ENCODE data around the gene NEU1. TPM values are rescaled to one million over a fixed set of nuclear protein-coding genes. Genes with fewer than 3 reads are reported as not detected.
"Not testable (repeated sequence)": the region's sequence is repeated elsewhere in the genome, so short reads cannot be mapped to it uniquely, and the experiment has no call there.

Gene NEU1
- total RNA-seq, 2 experiments from 2014 or later: 13.0 to 13.4 TPM

DNA sequence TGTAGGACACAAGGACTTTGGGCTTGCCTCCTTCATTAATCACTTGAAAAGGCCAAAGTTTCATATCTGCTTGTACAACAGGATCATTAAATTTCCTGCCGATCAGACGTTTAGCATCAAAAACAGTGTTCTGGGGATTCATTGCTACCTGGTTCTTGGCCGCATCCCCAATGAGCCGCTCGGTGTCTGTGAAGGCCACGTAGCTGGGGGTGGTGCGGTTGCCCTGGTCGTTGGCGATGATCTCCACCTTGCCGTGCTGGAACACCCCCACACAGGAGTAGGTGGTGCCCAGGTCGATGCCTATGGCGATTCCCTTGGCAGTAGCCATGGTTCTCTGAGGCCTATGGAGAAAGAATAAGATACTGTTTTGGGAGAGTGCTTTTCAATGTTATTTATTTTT lies 51.0 kb downstream of the NEU1 start:
- ChIA-PET CTCF (interaction anchor here (0.6 kb wide), 1 partner anchor 16 kb away, joined by 3 read pairs; the partner anchor contains the start of gene VARS1), POLR2A (interaction anchor here (0.6 to 3.9 kb wide), 6 partner anchors 15 to 243 kb away, joined by 3 to 26 read pairs (median 9); partner anchors contain the start of genes CLIC1, HSPA1B and VARS1)
- Mint-ChIP-seq H3K36me3 (peaks cover 3% of the 10 kb centered on the region), H3K4me1 (ENCODE audit: low read depth) (peaks cover 39% of the 10 kb centered on the region), H3K27me3 (no peaks in the 10 kb centered on the region), H3K9me3 (no peaks in the 10 kb centered on the region), H3K4me3 (peak overlapping the region; percentile 63), H3K27ac (peak overlapping the region; percentile 95)
- DNase-seq: no peak
- intact Hi-C loops (cut with micrococcal nuclease): loop anchor here (2.0 kb wide), 3 partner anchors 15 to 73 kb away; partner anchors contain the start of gene HSPA1B

DNA sequence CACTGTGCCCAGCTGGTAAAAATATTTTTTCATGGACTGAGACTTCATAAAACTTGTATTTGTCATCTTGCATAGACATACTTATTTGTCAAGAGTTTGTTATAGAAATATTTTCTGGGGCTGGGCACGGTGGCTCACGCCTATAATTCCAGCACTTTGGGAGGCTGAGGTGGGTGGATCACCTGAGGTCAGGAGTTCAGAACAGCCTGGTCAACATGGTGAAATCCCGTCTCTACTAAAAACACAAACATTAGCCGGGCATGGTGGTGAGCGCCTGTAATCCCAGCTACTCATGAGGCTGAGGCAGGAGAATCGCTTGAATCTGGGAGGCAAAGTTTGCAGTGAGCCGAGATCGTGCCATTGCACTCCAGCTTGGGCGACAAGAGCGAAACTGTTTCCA lies 54.0 kb downstream of the NEU1 start:
- H3K36me3 Mint-ChIP-seq; H3K9me3 Mint-ChIP-seq; H3K27ac Mint-ChIP-seq; intact Hi-C loops (cut with micrococcal nuclease); H3K4me3 Mint-ChIP-seq; H3K27me3 Mint-ChIP-seq; POLR2A ChIA-PET; DNase-seq: not testable (repeated sequence)
- peaks cover 41% of the 10 kb centered on the region for H3K4me1 Mint-ChIP-seq (ENCODE audit: low read depth)
- CTCF ChIA-PET: interaction anchor here (2.1 kb wide), 1 partner anchor 19 kb away, joined by 7 read pairs; the partner anchor contains the start of gene HSPA1B

Other genes starting within 250 kb of the NEU1 start
- gene AIF1, start 247.6 kb downstream of the NEU1 start, total RNA-seq: 10 to 100 TPM; 26.1 to 29.0 TPM
- 100 to 1,000 TPM; 246 to 257 TPM for gene PRRC2A, start 242.1 kb downstream of the NEU1 start, total RNA-seq
- 100 to 1,000 TPM; 351 to 354 TPM for gene BAG6, start 210.2 kb downstream of the NEU1 start, total RNA-seq
- gene APOM, start 206.9 kb downstream of the NEU1 start, total RNA-seq: 1 to 10 TPM; 2.9 to 3.1 TPM
- gene C6orf47, start 202.0 kb downstream of the NEU1 start, total RNA-seq: 10 to 100 TPM; 15.8 to 16.9 TPM
- 10 to 100 TPM; 31.6 to 32.3 TPM for gene GPANK1, start 197.8 kb downstream of the NEU1 start, total RNA-seq
- 100 to 1,000 TPM; 227 to 234 TPM for gene CSNK2B, start 196.7 kb downstream of the NEU1 start, total RNA-seq
- 10 to 100 TPM in 1 of 2 experiments, 1 to 10 TPM in 1; 9.2 to 11.6 TPM for gene LY6G5B, start 192.8 kb downstream of the NEU1 start, total RNA-seq
- gene LY6G5C, start 181.8 kb downstream of the NEU1 start, total RNA-seq: 1 to 10 TPM; 1.4 to 1.8 TPM
- gene ABHD16A, start 159.5 kb downstream of the NEU1 start, total RNA-seq: 10 to 100 TPM; 29.1 to 29.6 TPM
- gene LY6G6F, start 156.0 kb downstream of the NEU1 start, total RNA-seq: not detected
- not detected for gene LY6G6D, start 147.5 kb downstream of the NEU1 start, total RNA-seq
- gene LY6G6C, start 141.1 kb downstream of the NEU1 start, total RNA-seq: not detected
- not detected for gene MPIG6B, start 139.4 kb downstream of the NEU1 start, total RNA-seq
- 1 to 10 TPM; 6.2 to 6.6 TPM for gene DDAH2, start 133.5 kb downstream of the NEU1 start, total RNA-seq
- 100 to 1,000 TPM; 430 to 442 TPM for gene CLIC1, start 126.3 kb downstream of the NEU1 start, total RNA-seq
- 10 to 100 TPM; 80.9 to 83.8 TPM for gene MSH5, start 122.8 kb downstream of the NEU1 start, total RNA-seq
- 10 to 100 TPM; 11.3 to 13.2 TPM for gene SAPCD1, start 100.2 kb downstream of the NEU1 start, total RNA-seq
- 1 to 10 TPM; 2.0 to 2.1 TPM for gene VWA7, start 85.5 kb downstream of the NEU1 start, total RNA-seq
- gene VARS1, start 67.1 kb downstream of the NEU1 start, total RNA-seq: 100 to 1,000 TPM; 141 to 153 TPM
- gene LSM2, start 55.9 kb downstream of the NEU1 start, total RNA-seq: 100 to 1,000 TPM; 142 to 143 TPM
- 1 to 10 TPM; 2.0 TPM for gene HSPA1L, start 47.5 kb downstream of the NEU1 start, total RNA-seq
- gene HSPA1A, start 47.3 kb downstream of the NEU1 start, total RNA-seq: 10 to 100 TPM; 68.5 to 69.9 TPM
- gene HSPA1B, start 35.1 kb downstream of the NEU1 start, total RNA-seq: 10 to 100 TPM; 59.5 to 62.3 TPM
- under 1 TPM in 1 of 2 experiments, not detected in 1; 0.17 TPM for gene SLC44A4, start 16.2 kb upstream of the NEU1 start, total RNA-seq
- gene EHMT2, start 34.9 kb upstream of the NEU1 start, total RNA-seq: 10 to 100 TPM; 45.5 to 46.0 TPM
- 1 to 10 TPM; 1.8 to 2.0 TPM for gene ZBTB12, start 39.3 kb upstream of the NEU1 start, total RNA-seq
- 1 to 10 TPM in 1 of 2 experiments, under 1 TPM in 1; 0.97 to 1.0 TPM for gene C2, start 64.9 kb upstream of the NEU1 start, total RNA-seq
- under 1 TPM; 0.76 to 0.82 TPM for gene CFB, start 83.3 kb upstream of the NEU1 start, total RNA-seq
- 10 to 100 TPM; 87.1 to 89.0 TPM for gene NELFE, start 96.2 kb upstream of the NEU1 start, total RNA-seq
- gene SKIC2, start 96.4 kb upstream of the NEU1 start, total RNA-seq: 100 to 1,000 TPM in 1 of 2 experiments, 10 to 100 TPM in 1; 95.7 to 101 TPM
- gene DXO, start 109.3 kb upstream of the NEU1 start, total RNA-seq: 10 to 100 TPM; 10.8 to 12.3 TPM
- gene C4A, start 119.2 kb upstream of the NEU1 start, total RNA-seq: 1 to 10 TPM; 4.5 to 4.8 TPM
- 1 to 10 TPM; 3.1 to 5.5 TPM for gene C4B, start 152.0 kb upstream of the NEU1 start, total RNA-seq
- under 1 TPM in 1 of 2 experiments, not detected in 1; 0.24 TPM for gene CYP21A2, start 175.6 kb upstream of the NEU1 start, total RNA-seq
- gene TNXB, start 246.5 kb upstream of the NEU1 start, total RNA-seq: 1 to 10 TPM; 5.2 to 5.8 TPM

Measured in activated CD4-positive, alpha-beta memory T cell treated with anti-CD3 and anti-CD28 coated beads for 36 hours (primary cell).